HG03280 (cell line): ENCODE results near the gene DYSF.

ENCODE experiments used
- ATAC-seq: cut with Tn5 transposase; IDR thresholded peaks from one replicate; pipeline ENCODE4 v1.9.1; 2021; ENCODE audit warnings: mild to moderate bottlenecking, moderate library complexity; ENCODE audit not compliant: unreplicated experiment

The DYSF gene

GRCh38 chr2:71668326-71669057 is 215.1 kb downstream of the DYSF start:
- no peak for ATAC-seq

GRCh38 chr2:71669058-71669456 is 215.7 kb downstream of the DYSF start:
- no peak for ATAC-seq

DNA sequence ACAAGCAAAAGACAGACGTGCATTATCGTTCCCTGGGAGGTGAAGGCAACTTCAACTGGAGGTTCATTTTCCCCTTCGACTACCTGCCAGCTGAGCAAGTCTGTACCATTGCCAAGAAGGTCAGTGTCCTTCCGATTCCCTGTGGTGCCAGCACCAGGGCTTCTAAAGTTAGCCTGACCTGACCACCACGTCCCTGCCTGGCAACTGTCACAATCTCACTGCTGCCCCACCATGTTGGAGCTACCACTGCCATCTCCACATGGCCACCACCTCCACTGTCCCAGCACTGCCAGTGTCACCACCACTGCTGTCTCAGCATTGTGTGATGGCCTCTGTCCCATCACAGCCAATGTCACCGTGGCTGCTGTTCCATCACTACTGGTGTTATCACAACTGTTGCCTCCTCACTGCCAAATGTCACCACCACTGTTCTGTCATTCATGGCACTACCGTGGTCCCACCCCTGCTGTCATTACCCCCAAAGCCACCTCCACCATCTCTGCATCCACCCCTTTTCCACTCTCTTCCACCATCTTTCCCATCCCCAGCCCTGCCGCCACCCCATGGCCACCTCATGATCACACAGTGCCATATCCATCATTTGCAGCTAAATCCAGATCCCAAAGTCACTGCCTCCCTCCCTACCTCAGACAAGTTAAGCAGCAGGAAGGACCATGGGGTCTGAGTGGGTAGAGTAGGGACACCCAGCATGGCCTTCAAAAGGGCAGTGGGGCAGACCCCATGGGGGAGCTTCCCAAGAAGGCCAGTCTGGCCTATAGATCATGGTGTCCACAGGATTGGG is 216.5 kb downstream of the DYSF start:
- no peak for ATAC-seq

- ATAC-seq = no peak
These were observed 217.1 kb downstream of the DYSF start for GRCh38 chr2:71670430-71670795.

GRCh38 chr2:71671203-71671854 is 218.0 kb downstream of the DYSF start:
- no peak for ATAC-seq

- ATAC-seq = no peak
These were observed 218.8 kb downstream of the DYSF start for GRCh38 chr2:71671895-71672825.

DNA sequence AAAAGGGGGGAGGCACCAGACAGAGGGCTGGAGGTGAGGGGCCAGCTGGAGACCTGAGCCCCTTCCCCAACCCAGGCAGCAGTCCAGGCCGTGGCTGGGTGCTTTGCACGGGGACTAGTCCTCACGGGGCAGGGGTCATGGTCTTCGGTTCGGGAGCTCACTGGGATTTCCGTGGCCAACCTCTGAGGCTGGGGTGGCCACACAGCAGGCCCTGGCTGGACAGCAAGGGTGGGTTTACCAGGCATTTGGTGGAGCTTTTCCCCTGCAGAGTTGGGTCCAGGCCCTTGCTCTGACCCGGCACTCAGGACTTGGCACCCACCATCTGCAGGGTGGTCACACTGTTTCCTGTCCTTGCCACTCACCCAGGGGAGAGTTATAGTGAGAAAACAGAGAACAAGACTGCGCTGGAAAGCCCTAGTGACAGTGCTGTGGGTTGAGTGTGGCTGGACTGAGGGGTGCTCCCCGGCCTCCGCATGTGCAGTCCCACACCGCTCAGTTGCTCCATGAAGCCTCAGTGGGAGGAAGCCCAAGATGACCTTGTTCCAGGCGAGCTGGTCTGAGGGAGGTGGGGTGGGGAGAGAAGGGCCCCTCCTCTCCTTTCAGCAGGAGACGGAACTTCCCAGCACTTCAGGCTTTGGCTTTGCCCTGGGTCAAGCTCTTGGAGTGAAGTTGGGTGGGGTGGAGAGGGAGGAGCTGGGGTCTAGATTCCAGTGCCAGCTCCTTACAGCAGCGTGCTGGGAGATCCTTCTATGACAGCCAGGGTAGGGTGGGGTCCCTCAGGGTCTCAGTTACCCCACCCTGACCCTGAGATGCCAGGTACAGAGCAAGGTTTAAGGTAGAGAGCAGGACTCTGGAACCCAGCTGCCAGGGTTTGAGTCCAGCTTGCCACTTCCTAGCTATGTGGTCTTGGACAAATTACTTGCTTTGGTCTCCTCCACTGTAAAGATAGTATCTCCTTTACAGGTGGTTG is 219.8 kb downstream of the DYSF start:
- no peak for ATAC-seq

- no peak for ATAC-seq
These were observed 220.9 kb downstream of the DYSF start for GRCh38 chr2:71674158-71674851.

DNA sequence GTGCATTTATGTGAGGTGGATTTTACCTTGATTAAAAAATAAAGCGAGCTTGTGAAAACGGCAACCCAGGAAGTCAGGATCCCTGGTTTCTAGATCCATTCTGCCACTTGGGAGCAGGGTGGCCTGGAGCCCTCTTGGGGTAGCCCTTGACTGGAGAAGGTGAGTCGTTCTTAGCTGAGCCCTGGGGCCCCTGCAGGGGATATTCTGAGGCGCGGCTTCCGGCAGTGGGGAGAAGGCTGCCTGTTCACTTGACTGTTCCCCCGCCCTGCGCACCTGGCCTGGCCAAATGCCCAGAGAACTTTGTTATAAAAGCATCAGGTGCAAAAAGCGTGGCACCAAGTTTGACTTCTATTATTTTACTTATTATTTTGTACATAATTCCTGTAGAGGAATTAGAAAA is 221.9 kb downstream of the DYSF start:
- ATAC-seq = no peak

GRCh38 chr2:71678874-71679273 is 225.5 kb downstream of the DYSF start:
- no peak for ATAC-seq

DNA sequence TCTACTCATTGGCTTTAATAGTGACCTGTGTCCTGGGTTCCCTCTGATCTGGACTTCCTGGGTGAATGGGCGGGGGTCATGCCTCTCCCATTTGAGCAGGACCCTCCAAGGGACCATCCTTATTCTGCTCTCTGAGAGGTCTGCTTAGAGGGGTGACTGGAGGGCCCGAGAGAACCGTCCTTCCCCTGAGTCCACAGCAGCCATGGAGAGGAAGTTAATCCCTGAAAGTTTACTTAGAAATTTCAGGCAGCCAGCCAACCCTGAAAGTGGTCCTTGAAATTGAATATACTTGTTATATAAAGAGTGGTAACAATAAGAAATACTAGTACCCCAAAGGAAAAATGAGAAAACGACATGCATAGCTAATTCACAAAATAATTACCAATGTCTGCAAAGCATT is 226.1 kb downstream of the DYSF start:
- ATAC-seq = no peak

- ATAC-seq = no peak
These were observed 227.6 kb downstream of the DYSF start for GRCh38 chr2:71680925-71681324.

GRCh38 chr2:71681626-71682025 is 228.3 kb downstream of the DYSF start:
- no peak for ATAC-seq

DNA sequence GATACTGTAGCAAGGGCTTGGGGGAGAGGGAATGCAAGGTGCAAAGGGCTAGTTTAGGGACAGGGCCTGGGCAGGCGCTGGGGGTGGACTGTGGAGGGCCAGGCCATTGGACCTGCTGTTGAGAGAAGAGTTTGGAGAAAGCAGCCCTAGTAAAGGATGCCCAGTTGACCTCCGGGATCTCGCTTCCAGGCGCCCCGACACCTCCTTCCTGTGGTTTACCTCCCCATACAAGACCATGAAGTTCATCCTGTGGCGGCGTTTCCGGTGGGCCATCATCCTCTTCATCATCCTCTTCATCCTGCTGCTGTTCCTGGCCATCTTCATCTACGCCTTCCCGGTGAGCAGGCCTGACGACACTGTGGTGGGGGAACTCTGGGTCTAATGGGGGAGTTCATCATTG is 229.0 kb downstream of the DYSF start:
- ATAC-seq = no peak

DNA sequence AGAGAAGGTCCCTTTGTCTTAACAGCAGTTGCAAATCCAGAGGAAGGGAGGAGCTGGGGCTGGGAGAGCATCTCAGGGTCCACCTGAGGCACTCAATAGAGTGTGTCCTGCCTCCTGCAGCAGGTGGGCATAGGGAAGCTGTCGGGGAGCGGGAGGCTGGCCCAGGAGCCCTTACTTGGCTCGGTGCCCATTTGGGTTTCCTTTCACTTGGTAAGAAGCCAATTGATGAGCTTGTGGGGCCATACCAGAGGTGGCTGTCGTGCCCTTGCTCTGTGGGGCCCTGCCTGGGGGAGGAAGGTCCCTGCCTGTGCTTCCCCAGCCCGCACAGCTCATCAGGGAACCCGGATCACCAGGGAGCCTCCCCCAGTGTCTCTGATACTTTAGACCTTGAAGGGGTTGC is 229.7 kb downstream of the DYSF start:
- ATAC-seq = no peak

- ATAC-seq = no peak
These were observed 230.3 kb downstream of the DYSF start for GRCh38 chr2:71683666-71684065.

- ATAC-seq = no peak
These were observed 231.1 kb downstream of the DYSF start for GRCh38 chr2:71684226-71685072.
